Esophagus muscularis mucosa (tissue), 4 donors: ENCODE results near the gene LILRA2.

Experiments
- EP300 ChIP-seq: sonication (generic); formaldehyde crosslinking; IDR thresholded peaks from one replicate; pipeline ENCODE4 v1.6.1; 2017; ENCODE audit warnings: antibody characterized with exemption
- POLR2A ChIP-seq: fragments of 450-650 bp; IDR thresholded peaks from one replicate; pipeline ENCODE4 v1.6.1; 2017; ENCODE audit warnings: antibody characterized with exemption, moderate library complexity, mild to moderate bottlenecking, low read depth
- POLR2AphosphoS5 ChIP-seq, 2 donors: sonication (generic); formaldehyde crosslinking; IDR thresholded peaks; one replicate each; pipeline ENCODE4 v1.6.1; 2017; ENCODE audit warnings: antibody characterized with exemption in 2 of 2
- TF ChIP-seq, protein P1 (sequence below), 3 experiments: fragments of 200-600 bp in 2 of 3; fragments of 450-650 bp in 1 of 3; sonication (generic) in 2 of 3; IDR thresholded peaks; one replicate each; pipeline ENCODE4 v1.5.1; 2017 to 2019; ENCODE audit warnings: antibody characterized with exemption in 3 of 3, mild to moderate bottlenecking in 2 of 3, moderate library complexity in 1 of 3

GRCh38 chr19:54570316-54570715, 3.3 kb upstream of the LILRA2 start:
- TF ChIP-seq, protein P1, sequence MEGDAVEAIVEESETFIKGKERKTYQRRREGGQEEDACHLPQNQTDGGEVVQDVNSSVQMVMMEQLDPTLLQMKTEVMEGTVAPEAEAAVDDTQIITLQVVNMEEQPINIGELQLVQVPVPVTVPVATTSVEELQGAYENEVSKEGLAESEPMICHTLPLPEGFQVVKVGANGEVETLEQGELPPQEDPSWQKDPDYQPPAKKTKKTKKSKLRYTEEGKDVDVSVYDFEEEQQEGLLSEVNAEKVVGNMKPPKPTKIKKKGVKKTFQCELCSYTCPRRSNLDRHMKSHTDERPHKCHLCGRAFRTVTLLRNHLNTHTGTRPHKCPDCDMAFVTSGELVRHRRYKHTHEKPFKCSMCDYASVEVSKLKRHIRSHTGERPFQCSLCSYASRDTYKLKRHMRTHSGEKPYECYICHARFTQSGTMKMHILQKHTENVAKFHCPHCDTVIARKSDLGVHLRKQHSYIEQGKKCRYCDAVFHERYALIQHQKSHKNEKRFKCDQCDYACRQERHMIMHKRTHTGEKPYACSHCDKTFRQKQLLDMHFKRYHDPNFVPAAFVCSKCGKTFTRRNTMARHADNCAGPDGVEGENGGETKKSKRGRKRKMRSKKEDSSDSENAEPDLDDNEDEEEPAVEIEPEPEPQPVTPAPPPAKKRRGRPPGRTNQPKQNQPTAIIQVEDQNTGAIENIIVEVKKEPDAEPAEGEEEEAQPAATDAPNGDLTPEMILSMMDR (IDR thresholded peaks at IDR 0.05): no peak
- TF ChIP-seq POLR2A (no peak), POLR2AphosphoS5 (IDR thresholded peaks at IDR 0.05) (no peak), EP300 (no peak)
